HEK293 (cell line): ENCODE results near the gene CACNA2D1.

Experiments used
- ATF2 ChIP-seq: fragments of 450-650 bp; formaldehyde crosslinking; IDR thresholded peaks from 2 replicates; pipeline ENCODE4 v1.5.1; 2016; ENCODE audit warnings: missing biosample characterization, missing genetic modification characterization, low read depth
- CTCF ChIP-seq: fragments of 450-650 bp; formaldehyde crosslinking; IDR thresholded peaks from 2 replicates; pipeline ENCODE4 v1.5.1; 2016; ENCODE audit warnings: missing biosample characterization, missing genetic modification characterization
- ELK4 ChIP-seq: IDR thresholded peaks from 2 replicates; pipeline ENCODE4 v1.6.1; 2011; ENCODE audit warnings: mild to moderate bottlenecking, low read depth, low read length, borderline replicate concordance
- KLF1 ChIP-seq: fragments of 450-650 bp; formaldehyde crosslinking; IDR thresholded peaks from 2 replicates; pipeline ENCODE4 v1.5.1; 2016; ENCODE audit warnings: missing biosample characterization, missing genetic modification characterization
- PATZ1 ChIP-seq: fragments of 450-650 bp; formaldehyde crosslinking; IDR thresholded peaks from 2 replicates; pipeline ENCODE4 v1.5.1; 2016; ENCODE audit warnings: missing biosample characterization, missing genetic modification characterization
- TCF7L2 ChIP-seq: IDR thresholded peaks from 2 replicates; pipeline ENCODE4 v1.6.1; 2011; ENCODE audit warnings: low read depth, mild to moderate bottlenecking, inconsistent platforms, low read length, moderate library complexity, borderline replicate concordance
- TSHZ1 ChIP-seq: fragments of 450-650 bp; formaldehyde crosslinking; IDR thresholded peaks from 2 replicates; pipeline ENCODE4 v1.5.1; 2016; ENCODE audit warnings: missing biosample characterization, missing genetic modification characterization, borderline replicate concordance
- ZBTB10 ChIP-seq: fragments of 450-650 bp; formaldehyde crosslinking; IDR thresholded peaks from 2 replicates; pipeline ENCODE4 v1.5.1; 2016; ENCODE audit warnings: missing biosample characterization, missing genetic modification characterization
- ZBTB8A ChIP-seq: fragments of 450-650 bp; formaldehyde crosslinking; IDR thresholded peaks from 2 replicates; pipeline ENCODE4 v1.5.1; 2016; ENCODE audit warnings: missing biosample characterization, missing genetic modification characterization
- ZNF121 ChIP-seq: fragments of 450-650 bp; formaldehyde crosslinking; IDR thresholded peaks from 2 replicates; pipeline ENCODE4 v1.5.1; 2016; ENCODE audit warnings: missing biosample characterization, missing genetic modification characterization
- ZNF132 ChIP-seq: fragments of 450-650 bp; formaldehyde crosslinking; IDR thresholded peaks from 2 replicates; pipeline ENCODE4 v1.5.1; 2017; ENCODE audit warnings: missing biosample characterization, missing genetic modification characterization, borderline replicate concordance
- ZNF366 ChIP-seq: fragments of 450-650 bp; formaldehyde crosslinking; conservative IDR thresholded peaks from 2 replicates; pipeline ENCODE4 v1.5.1; 2016; ENCODE audit warnings: missing biosample characterization, missing genetic modification characterization
- ZNF558 ChIP-seq: fragments of 450-650 bp; formaldehyde crosslinking; IDR thresholded peaks from 2 replicates; pipeline ENCODE4 v1.5.1; 2016; ENCODE audit warnings: missing biosample characterization, missing genetic modification characterization

GRCh38 chr7:82230811-82231581, 212.6 kb downstream of the CACNA2D1 start:
- TF ChIP-seq CTCF (no peak), TSHZ1 (no peak), ELK4 (no peak), TCF7L2 (no peak), ATF2 (tag by site-specific recombination) (no peak), ZBTB8A (tag by site-specific recombination) (no peak), ZNF121 (tag by site-specific recombination) (no peak), ZNF366 (tag by site-specific recombination) (no peak), ZBTB10 (no peak), ZNF132 (no peak), ZNF558 (tag by site-specific recombination) (no peak), KLF1 (no peak), PATZ1 (tag by site-specific recombination) (no peak)
